PC-9 (cell line): ENCODE data around the gene TMEM183A. TPM values are rescaled to one million over a fixed set of nuclear protein-coding genes. Genes with fewer than 3 reads are reported as not detected.

ENCODE experiments used
- BruUV-seq: library from RNA; stranded (reverse); fragments of 400-500 nt; replicated peaks from 2 replicates; lab custom pipeline; 2021; lab: Mats Ljungman, UMichigan
- CTCF ChIA-PET: fragments of 300-600 bp; sonication (Branson Sonifier 250); formaldehyde crosslinking; loops from one replicate; lab custom pipeline; 2022; ENCODE audit warnings: antibody characterized with exemption; lab: Charles Lee
- POLR2A ChIA-PET: fragments of 300-600 bp; sonication (Branson Sonifier 250); formaldehyde crosslinking; loops from one replicate; lab custom pipeline; 2022; ENCODE audit warnings: antibody characterized with exemption; ENCODE audit not compliant: unreplicated experiment; lab: Charles Lee
- DNase-seq, 2 experiments: peaks; one replicate each; pipeline versions ENCODE4 v3.0.0 to v3.0.0-alpha.2; 2015 to 2022; ENCODE audit warnings: mixed read lengths in 1 of 2
- H2AFZ ChIP-seq: fragments of 200-600 bp; sonication (generic); 2 replicates; pipeline ENCODE4 v1.8.1; 2017; ENCODE audit warnings: antibody characterized with exemption
- H3F3A ChIP-seq: fragments of 200-600 bp; sonication (generic); 2 replicates; pipeline ENCODE4 v1.8.1; 2017; ENCODE audit warnings: antibody characterized with exemption, mild to moderate bottlenecking, low read depth; ENCODE audit not compliant: insufficient read depth
- H3K27ac ChIP-seq: fragments of 200-600 bp; sonication (generic); 2 replicates; pipeline ENCODE4 v1.6.1; 2016; ENCODE audit warnings: mixed run types
- H3K27me3 ChIP-seq: fragments of 200-600 bp; sonication (generic); 2 replicates; pipeline ENCODE4 v1.6.1; 2016; ENCODE audit warnings: low read depth, mixed run types; ENCODE audit not compliant: insufficient read depth
- H3K36me3 ChIP-seq: fragments of 200-600 bp; sonication (generic); 2 replicates; pipeline ENCODE4 v1.6.1; 2016; ENCODE audit warnings: low read depth, mixed run types
- H3K4me1 ChIP-seq: fragments of 200-600 bp; sonication (generic); replicated peaks from 2 replicates; pipeline ENCODE4 v1.6.1; 2016; ENCODE audit warnings: mixed run types; ENCODE audit not compliant: insufficient read depth
- H3K4me2 ChIP-seq: fragments of 200-600 bp; sonication (generic); 2 replicates; pipeline ENCODE4 v1.6.1; 2017; ENCODE audit warnings: mixed run types
- H3K4me3 ChIP-seq: fragments of 200-600 bp; sonication (generic); 2 replicates; pipeline ENCODE4 v1.6.1; 2016; ENCODE audit warnings: mixed run types
- H3K79me2 ChIP-seq: fragments of 200-600 bp; sonication (generic); 2 replicates; pipeline ENCODE4 v1.6.1; 2017; ENCODE audit warnings: low read depth, mixed run types
- H3K9me2 ChIP-seq: fragments of 200-600 bp; sonication (generic); 2 replicates; pipeline ENCODE4 v1.8.1; 2017; ENCODE audit warnings: mild to moderate bottlenecking; ENCODE audit not compliant: insufficient read depth
- H3K9me3 ChIP-seq: fragments of 200-600 bp; sonication (generic); 2 replicates; pipeline ENCODE4 v1.8.1; 2016; ENCODE audit warnings: low read depth; ENCODE audit not compliant: insufficient read depth
- H4K20me1 ChIP-seq: fragments of 200-600 bp; sonication (generic); 2 replicates; pipeline ENCODE4 v1.8.1; 2017; ENCODE audit not compliant: insufficient read depth
- CTCF ChIP-seq: fragments of 200-600 bp; sonication (generic); conservative IDR thresholded peaks from 2 replicates; pipeline ENCODE4 v1.6.1; 2017; ENCODE audit warnings: mixed run types, antibody characterized with exemption, mild to moderate bottlenecking, moderate library complexity
- EZH2 ChIP-seq: fragments of 200-600 bp; sonication (generic); IDR thresholded peaks from 2 replicates; pipeline ENCODE4 v1.8.0; 2017; ENCODE audit warnings: antibody characterized with exemption, low read depth
- intact Hi-C: fragments of 100-400 bp; cut with micrococcal nuclease; formaldehyde crosslinking; loops from one replicate; pipeline ENCODE4 v1.10.0; 2022; ENCODE audit not compliant: unreplicated experiment
- total RNA-seq: library from RNA; stranded (reverse); gene quantifications from 2 replicates; pipeline ENCODE4 v1.2.3, GENCODE V29; 2021

The TMEM183A gene
- total RNA-seq, 1 experiment from 2014 or later: 53.5 TPM

GRCh38 chr1:203072911-203073310 is 65.7 kb downstream of the TMEM183A start:
- Histone ChIP-seq H3K79me2 (no peaks in the 10 kb centered on the region), H3K4me2 (no peak overlapping the region), H3K36me3 (no peaks in the 10 kb centered on the region), H3K9me3 (no peaks in the 10 kb centered on the region), H2AFZ (no peak overlapping the region), H3K4me3 (no peak overlapping the region), H3K27ac (no peak overlapping the region), H4K20me1 (no peaks in the 10 kb centered on the region), H3K9me2 (no peaks in the 10 kb centered on the region), H3K4me1 (no peaks in the 10 kb centered on the region), H3K27me3 (peaks cover 11% of the 10 kb centered on the region; the same call in 1 of the 2 replicates), H3F3A (no peaks in the 10 kb centered on the region)
- no peak for DNase-seq
- no TSS peak for BruUV-seq
- intact Hi-C loops: no loop called here
- ChIA-PET POLR2A (no interaction called here), CTCF (interaction anchor here (0.6 kb wide), 1 partner anchor 420 kb away, joined by 3 read pairs; no protein-coding TSS in a partner anchor)
- no peak for TF ChIP-seq CTCF
- no peak for TF ChIP-seq EZH2

DNA sequence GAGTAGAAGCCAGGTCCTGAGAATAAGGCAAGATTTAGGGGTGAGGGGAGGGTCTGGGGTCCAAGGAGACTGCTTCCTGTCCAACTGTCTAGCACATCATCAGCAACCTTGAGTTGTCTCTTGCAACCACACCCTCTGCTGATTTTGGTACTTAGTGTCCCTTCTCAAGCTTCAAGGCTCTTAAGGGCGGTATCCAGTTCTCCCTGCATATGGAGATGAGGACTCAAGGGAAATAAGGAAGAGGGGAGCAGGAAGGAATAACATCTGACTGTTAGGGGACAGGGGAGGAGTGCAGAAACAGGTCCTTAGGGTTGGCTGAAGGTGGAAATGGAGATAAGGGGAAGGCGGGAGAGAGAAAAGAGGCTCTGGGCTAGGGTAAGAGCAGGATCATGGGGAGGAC is 66.3 kb downstream of the TMEM183A start:
- intact Hi-C loops: no loop called here

More for the DNA sequence above, 66.3 kb downstream of the TMEM183A start:
- Histone ChIP-seq H3K4me2 (no peak overlapping the region), H4K20me1 (no peaks in the 10 kb centered on the region), H3F3A (no peaks in the 10 kb centered on the region), H3K4me3 (no peak overlapping the region), H2AFZ (no peak overlapping the region), H3K79me2 (no peaks in the 10 kb centered on the region), H3K9me3 (no peaks in the 10 kb centered on the region), H3K27me3 (peaks cover 11% of the 10 kb centered on the region; the same call in 1 of the 2 replicates), H3K9me2 (no peaks in the 10 kb centered on the region), H3K4me1 (no peaks in the 10 kb centered on the region), H3K27ac (no peak overlapping the region), H3K36me3 (no peaks in the 10 kb centered on the region)
- TF ChIP-seq EZH2: no peak
- no peak for TF ChIP-seq CTCF
- ChIA-PET CTCF (no interaction called here), POLR2A (no interaction called here)
- DNase-seq: no peak
- no TSS peak for BruUV-seq

Other genes with a start within 250 kb of the TMEM183A start
- 99.8 and 110 TPM in 2 replicates for gene KDM5B, start 199.0 kb upstream of the TMEM183A start, total RNA-seq
- gene PCAT6, start 196.4 kb upstream of the TMEM183A start, total RNA-seq: 1.7 and 3.6 TPM in 2 replicates
- gene RABIF, start 118.2 kb upstream of the TMEM183A start, total RNA-seq: 9.4 and 10.9 TPM in 2 replicates
- gene KLHL12, start 80.1 kb upstream of the TMEM183A start, total RNA-seq: 29.6 and 33.1 TPM in 2 replicates
- 102 and 113 TPM in 2 replicates for gene ADIPOR1, start 49.1 kb upstream of the TMEM183A start, total RNA-seq
- gene CYB5R1, start 40.1 kb upstream of the TMEM183A start, total RNA-seq: 14.5 and 21.2 TPM in 2 replicates
- gene PPFIA4, start 19.1 kb downstream of the TMEM183A start, total RNA-seq: 1.2 and 5.0 TPM in 2 replicates
- not detected in 2 replicates for gene MYOG, start 78.6 kb downstream of the TMEM183A start, total RNA-seq
- gene ADORA1, start 120.4 kb downstream of the TMEM183A start, total RNA-seq: 5.9 and 8.3 TPM in 2 replicates
- not detected in 2 replicates for gene MYBPH, start 168.5 kb downstream of the TMEM183A start, total RNA-seq
- not detected in 2 replicates for gene CHI3L1, start 179.3 kb downstream of the TMEM183A start, total RNA-seq
- gene CHIT1, start 222.3 kb downstream of the TMEM183A start, total RNA-seq: not detected in 2 replicates